ENCODE measurements around the gene RBMS2. TPM values are rescaled to one million over a fixed set of nuclear protein-coding genes. Genes with fewer than 3 reads are reported as not detected.
"Not testable (repeated sequence)": the region's sequence is repeated elsewhere in the genome, so short reads cannot be mapped to it uniquely, and the experiment has no call there.

Gene RBMS2
- total RNA-seq, 1 donor from 2014 or later, result 9.7 TPM

GRCh38 chr12:56514014-56514318 is 7.7 kb upstream of the RBMS2 start:
- not testable (repeated sequence) for DNase-seq (ENCODE audit: low read depth)

- no peak for DNase-seq (ENCODE audit: low read depth)
These were observed 3.8 kb upstream of the RBMS2 start for GRCh38 chr12:56517854-56518253.

- DNase-seq (ENCODE audit: low read depth), result no peak
These were observed 3.0 kb upstream of the RBMS2 start for GRCh38 chr12:56518570-56518969.

GRCh38 chr12:56520048-56520447 is 1.6 kb upstream of the RBMS2 start:
- DNase-seq (ENCODE audit: low read depth), result no peak

- DNase-seq (ENCODE audit: low read depth), result no peak
These were observed 1.1 kb upstream of the RBMS2 start for GRCh38 chr12:56520506-56520905.

GRCh38 chr12:56521209-56521589 is 421 bp upstream of the RBMS2 start:
- no peak for DNase-seq (ENCODE audit: low read depth)

GRCh38 chr12:56522411-56523193 is 982 bp downstream of the RBMS2 start:
- DNase-seq (ENCODE audit: low read depth), result peak; percentile 18

- DNase-seq (ENCODE audit: low read depth), result no peak
These were observed 7.2 kb downstream of the RBMS2 start for GRCh38 chr12:56528846-56529245.

- DNase-seq (ENCODE audit: low read depth), result no peak
These were observed 8.0 kb downstream of the RBMS2 start for GRCh38 chr12:56529656-56530055.

GRCh38 chr12:56530390-56531055 is 8.9 kb downstream of the RBMS2 start:
- no peak for DNase-seq (ENCODE audit: low read depth)

- no peak for DNase-seq (ENCODE audit: low read depth)
These were observed 15.9 kb downstream of the RBMS2 start for GRCh38 chr12:56537546-56537945.

- DNase-seq (ENCODE audit: low read depth), result no peak
These were observed 20.0 kb downstream of the RBMS2 start for GRCh38 chr12:56541631-56542030.

GRCh38 chr12:56542164-56542563 is 20.5 kb downstream of the RBMS2 start:
- DNase-seq (ENCODE audit: low read depth), result no peak

- DNase-seq (ENCODE audit: low read depth), result no peak
These were observed 23.5 kb downstream of the RBMS2 start for GRCh38 chr12:56545023-56545604.

- no peak for DNase-seq (ENCODE audit: low read depth)
These were observed 25.1 kb downstream of the RBMS2 start for GRCh38 chr12:56546680-56547079.

GRCh38 chr12:56551070-56551469 is 29.4 kb downstream of the RBMS2 start:
- no peak for DNase-seq (ENCODE audit: low read depth)

- peak; percentile 91 for DNase-seq (ENCODE audit: low read depth)
These were observed 44.0 kb downstream of the RBMS2 start for GRCh38 chr12:56565510-56566101.

GRCh38 chr12:56568146-56568545 is 46.5 kb downstream of the RBMS2 start:
- DNase-seq (ENCODE audit: low read depth), result no peak

- DNase-seq (ENCODE audit: low read depth), result no peak
These were observed 49.5 kb downstream of the RBMS2 start for GRCh38 chr12:56571121-56571520.

- no peak for DNase-seq (ENCODE audit: low read depth)
These were observed 50.7 kb downstream of the RBMS2 start for GRCh38 chr12:56572288-56572687.

- no peak for DNase-seq (ENCODE audit: low read depth)
These were observed 52.6 kb downstream of the RBMS2 start for GRCh38 chr12:56574210-56574609.

GRCh38 chr12:56577248-56577647 is 55.6 kb downstream of the RBMS2 start:
- not testable (repeated sequence) for DNase-seq (ENCODE audit: low read depth)

All from myocyte (in vitro differentiated cells).